PC-3 (cell line): ENCODE data around the gene TMEM164.

Source experiments
- CTCF ChIP-seq: fragments of 300-600 bp; sonication (generic); conservative IDR thresholded peaks from 2 replicates; pipeline ENCODE4 v1.5.1; 2017; ENCODE audit warnings: antibody characterized with exemption, low read depth, mild to moderate bottlenecking, low read length
- EZH2 ChIP-seq: fragments of 300-600 bp; sonication (generic); IDR thresholded peaks from one replicate; pipeline ENCODE4 v1.6.1; 2017; ENCODE audit warnings: antibody characterized with exemption, mild to moderate bottlenecking, low read length; ENCODE audit not compliant: unreplicated experiment

DNA sequence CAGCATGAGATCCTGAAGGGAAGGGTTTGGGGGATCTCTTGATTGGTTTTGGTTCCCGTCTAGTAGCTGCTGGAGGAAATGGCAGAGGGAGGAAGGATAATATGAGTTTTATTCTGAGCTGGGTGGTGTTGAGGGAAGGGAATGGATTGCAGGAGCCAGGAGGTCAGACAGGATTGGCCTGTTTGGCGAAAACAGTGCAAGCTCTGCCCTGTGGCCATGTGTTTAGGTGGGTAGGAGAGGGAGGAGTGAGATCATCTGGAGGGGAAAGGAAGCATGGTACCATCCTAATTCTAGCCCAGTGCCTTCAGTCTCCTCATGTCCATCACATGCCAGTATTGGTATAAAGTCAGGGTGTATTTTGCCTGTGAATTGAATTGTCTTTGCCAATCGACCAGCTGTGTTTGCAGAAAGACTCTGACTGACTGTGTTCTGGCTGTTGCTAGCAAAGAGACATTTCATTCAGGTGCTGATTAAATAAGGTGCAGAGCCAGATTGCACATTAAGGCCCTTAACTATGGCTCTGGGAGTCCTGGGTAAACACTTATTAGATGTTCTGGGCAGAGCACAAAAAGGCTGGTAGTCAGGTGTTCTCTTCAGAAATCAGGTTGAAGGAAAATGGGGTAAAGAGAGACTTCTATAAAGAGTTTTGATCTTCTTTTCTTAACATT is 10.0 kb downstream of the TMEM164 start:
- no peak for TF ChIP-seq EZH2
- TF ChIP-seq CTCF, result no peak
